ENCODE measurements around the gene SPATA6L. TPM values are rescaled to one million over a fixed set of nuclear protein-coding genes. Genes with fewer than 3 reads are reported as not detected.
A peak's percentile ranks its signal among the peaks of the same experiment; 100 is the strongest.

Gene SPATA6L
- total RNA-seq, 1 donor from 2014 or later = 1.2 TPM

GRCh38 chr9:4584636-4585035 is 81.6 kb downstream of the SPATA6L start:
- H3K27ac Mint-ChIP-seq (ENCODE audit: unreplicated experiment) = no peak overlapping the region
- no peaks in the 10 kb centered on the region for H3K9me3 Mint-ChIP-seq (ENCODE audit: unreplicated experiment)
- TF ChIP-seq CTCF (IDR thresholded peaks at IDR 0.05) = no peak
- no peak for DNase-seq (ENCODE audit: extremely low spot score, unreplicated experiment)
- H3K27me3 Mint-ChIP-seq (ENCODE audit: unreplicated experiment) = no peaks in the 10 kb centered on the region
- H3K36me3 Mint-ChIP-seq (ENCODE audit: unreplicated experiment) = peaks cover 15% of the 10 kb centered on the region
- no peak overlapping the region for H3K4me3 Mint-ChIP-seq (ENCODE audit: unreplicated experiment)
- peaks cover 18% of the 10 kb centered on the region for H3K4me1 Mint-ChIP-seq (ENCODE audit: unreplicated experiment)

- H3K9me3 Mint-ChIP-seq (ENCODE audit: unreplicated experiment) = no peaks in the 10 kb centered on the region
Observed at GRCh38 chr9:4583001-4583400, 83.3 kb downstream of the SPATA6L start.

DNA sequence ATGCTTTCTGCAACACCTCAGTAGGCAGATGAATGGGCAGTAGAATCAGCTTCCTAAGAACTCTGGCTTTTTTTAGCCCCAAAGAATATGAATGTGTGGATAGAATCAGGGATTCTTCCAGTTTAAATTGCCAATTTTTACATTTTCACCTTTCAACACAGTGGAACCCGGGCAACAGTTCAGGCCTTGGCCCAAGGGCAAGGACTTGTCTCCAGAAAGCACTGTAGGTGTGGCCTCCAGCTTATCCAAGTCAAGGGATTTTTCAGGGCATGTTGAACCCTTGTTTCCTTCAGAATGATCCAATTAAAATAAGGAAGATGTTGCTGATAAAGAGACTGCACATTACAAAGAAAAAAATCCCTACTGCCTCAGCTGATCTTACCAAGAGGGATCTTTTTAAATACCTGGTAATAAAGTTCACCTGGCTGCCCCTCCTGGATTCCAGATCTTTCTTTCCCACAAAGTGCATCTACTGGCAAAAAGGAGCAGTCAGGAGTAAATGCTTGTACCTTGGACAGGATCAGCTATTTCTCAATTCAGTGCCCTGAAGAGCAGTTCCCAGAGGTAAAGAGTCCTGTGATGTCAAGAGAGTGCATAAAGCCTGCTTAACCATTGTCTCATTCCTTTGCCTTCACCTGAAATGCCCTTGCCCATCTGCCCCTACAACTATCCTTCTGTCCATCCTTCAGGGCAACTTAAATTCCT is 84.3 kb downstream of the SPATA6L start:
- Mint-ChIP-seq H3K27me3 (ENCODE audit: unreplicated experiment) (no peaks in the 10 kb centered on the region), H3K4me3 (ENCODE audit: unreplicated experiment) (no peak overlapping the region), H3K9me3 (ENCODE audit: unreplicated experiment) (no peaks in the 10 kb centered on the region), H3K36me3 (ENCODE audit: unreplicated experiment) (peaks cover 23% of the 10 kb centered on the region), H3K27ac (ENCODE audit: unreplicated experiment) (peak overlapping the region; percentile 36), H3K4me1 (ENCODE audit: unreplicated experiment) (peaks cover 23% of the 10 kb centered on the region)
- TF ChIP-seq CTCF (IDR thresholded peaks at IDR 0.05) = no peak
- DNase-seq (ENCODE audit: extremely low spot score, unreplicated experiment) = no peak

More at GRCh38 chr9:4583001-4583400, 83.3 kb downstream of the SPATA6L start:
- peaks cover 19% of the 10 kb centered on the region for H3K36me3 Mint-ChIP-seq (ENCODE audit: unreplicated experiment)
- H3K4me3 Mint-ChIP-seq (ENCODE audit: unreplicated experiment) = no peak overlapping the region
- H3K27ac Mint-ChIP-seq (ENCODE audit: unreplicated experiment) = no peak overlapping the region
- peaks cover 23% of the 10 kb centered on the region for H3K4me1 Mint-ChIP-seq (ENCODE audit: unreplicated experiment)
- no peak for DNase-seq (ENCODE audit: extremely low spot score, unreplicated experiment)
- H3K27me3 Mint-ChIP-seq (ENCODE audit: unreplicated experiment) = no peaks in the 10 kb centered on the region
- no peak for TF ChIP-seq CTCF (IDR thresholded peaks at IDR 0.05)

GRCh38 chr9:4581035-4581760 is 85.1 kb downstream of the SPATA6L start:
- peaks cover 23% of the 10 kb centered on the region for H3K4me1 Mint-ChIP-seq (ENCODE audit: unreplicated experiment)
- TF ChIP-seq CTCF (IDR thresholded peaks at IDR 0.05) = no peak
- no peaks in the 10 kb centered on the region for H3K9me3 Mint-ChIP-seq (ENCODE audit: unreplicated experiment)
- H3K27me3 Mint-ChIP-seq (ENCODE audit: unreplicated experiment) = no peaks in the 10 kb centered on the region
- peaks cover 24% of the 10 kb centered on the region for H3K36me3 Mint-ChIP-seq (ENCODE audit: unreplicated experiment)
- no peak for DNase-seq (ENCODE audit: extremely low spot score, unreplicated experiment)
- H3K27ac Mint-ChIP-seq (ENCODE audit: unreplicated experiment) = peak overlapping the region; percentile 36
- H3K4me3 Mint-ChIP-seq (ENCODE audit: unreplicated experiment) = no peak overlapping the region

GRCh38 chr9:4579001-4579400 is 87.3 kb downstream of the SPATA6L start:
- no peak overlapping the region for H3K27ac Mint-ChIP-seq (ENCODE audit: unreplicated experiment)
- no peak overlapping the region for H3K4me3 Mint-ChIP-seq (ENCODE audit: unreplicated experiment)
- peaks cover 23% of the 10 kb centered on the region for H3K4me1 Mint-ChIP-seq (ENCODE audit: unreplicated experiment)
- peaks cover 18% of the 10 kb centered on the region for H3K36me3 Mint-ChIP-seq (ENCODE audit: unreplicated experiment)
- no peak for TF ChIP-seq CTCF (IDR thresholded peaks at IDR 0.05)
- DNase-seq (ENCODE audit: extremely low spot score, unreplicated experiment) = no peak
- H3K9me3 Mint-ChIP-seq (ENCODE audit: unreplicated experiment) = no peaks in the 10 kb centered on the region
- no peaks in the 10 kb centered on the region for H3K27me3 Mint-ChIP-seq (ENCODE audit: unreplicated experiment)
